ENCODE measurements around the gene CD300LG. TPM values are rescaled to one million over a fixed set of nuclear protein-coding genes. Genes with fewer than 3 reads are reported as not detected.

CD300LG gene
- total RNA-seq, 1 experiment from 2014 or later, result not detected

DNA sequence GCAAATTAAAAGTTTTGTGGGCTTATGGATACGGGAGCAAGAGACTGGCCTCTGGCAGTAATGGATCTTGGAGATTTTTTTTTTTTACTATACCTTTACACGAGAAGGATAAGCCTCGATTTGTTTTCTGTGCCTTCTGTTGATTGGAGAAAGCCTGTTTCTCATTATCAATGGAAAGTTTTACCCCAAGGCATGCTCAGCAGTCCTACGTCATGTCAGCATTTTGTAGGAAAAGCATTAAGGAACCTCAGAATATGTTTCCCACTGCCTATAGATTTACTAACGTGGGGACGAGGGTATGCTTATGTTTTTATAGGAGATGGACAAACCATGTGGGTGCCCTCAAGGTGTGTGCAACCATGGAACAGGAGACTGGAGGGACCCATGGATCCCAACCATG, 26.8 kb downstream of the CD300LG start:
- DNase-seq, result no peak
- Histone ChIP-seq H3K9me3 (replicated peaks) (no peaks in the 10 kb centered on the region), H3K4me1 (peaks cover 2% of the 10 kb centered on the region), H3K27ac (no peak overlapping the region), H3K27me3 (no peaks in the 10 kb centered on the region), H3K4me3 (no peak overlapping the region), H3K36me3 (no peaks in the 10 kb centered on the region)

GRCh38 chr17:43874293-43874692, 27.3 kb downstream of the CD300LG start:
- H3K27me3 ChIP-seq, result no peaks in the 10 kb centered on the region
- H3K4me3 ChIP-seq, result no peak overlapping the region
- H3K4me1 ChIP-seq, result peaks cover 7% of the 10 kb centered on the region
- DNase-seq, result no peak
- H3K36me3 ChIP-seq, result no peaks in the 10 kb centered on the region
- no peak overlapping the region for H3K27ac ChIP-seq
- no peaks in the 10 kb centered on the region for H3K9me3 ChIP-seq (replicated peaks)

DNA sequence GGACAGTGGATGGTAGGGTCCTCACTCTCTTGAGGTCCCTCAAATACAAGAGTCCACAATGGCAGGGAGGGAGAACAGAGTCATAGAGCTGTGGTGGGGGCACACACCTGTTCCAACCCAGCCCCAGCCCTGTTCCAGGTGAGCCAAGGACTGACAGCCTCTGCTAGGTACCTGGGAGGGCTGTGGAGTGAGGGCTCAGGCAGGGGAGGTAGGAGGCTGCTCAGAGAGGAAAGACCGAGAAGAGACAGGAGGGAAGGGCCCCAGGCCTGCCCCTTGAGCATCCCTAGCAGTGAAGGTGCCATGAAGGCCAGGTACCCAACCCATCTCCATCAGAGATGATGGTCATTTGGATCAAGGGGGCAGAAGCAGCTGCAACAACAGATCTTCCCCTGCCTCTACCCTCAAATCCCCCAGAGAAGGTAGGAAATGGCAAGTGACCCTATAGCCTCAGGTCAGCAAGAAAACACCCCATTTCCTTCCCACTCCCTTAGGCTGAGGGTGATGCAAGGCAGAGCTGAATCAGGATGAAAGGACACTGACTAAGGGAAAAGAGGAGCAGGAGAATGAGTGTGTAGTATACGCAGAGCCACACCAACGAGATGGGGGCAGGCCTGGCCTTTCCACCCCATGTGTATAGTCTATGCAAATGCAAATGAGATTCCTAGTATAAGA, 28.6 kb downstream of the CD300LG start:
- Histone ChIP-seq H3K4me1 (peaks cover 16% of the 10 kb centered on the region), H3K27ac (no peak overlapping the region), H3K36me3 (no peaks in the 10 kb centered on the region), H3K9me3 (replicated peaks) (no peaks in the 10 kb centered on the region), H3K4me3 (no peak overlapping the region), H3K27me3 (no peaks in the 10 kb centered on the region)
- no peak for DNase-seq

- Histone ChIP-seq H3K27ac (no peak overlapping the region), H3K9me3 (replicated peaks) (no peaks in the 10 kb centered on the region), H3K4me3 (no peak overlapping the region), H3K36me3 (no peaks in the 10 kb centered on the region), H3K4me1 (peaks cover 16% of the 10 kb centered on the region), H3K27me3 (no peaks in the 10 kb centered on the region)
- no peak for DNase-seq
Measured at GRCh38 chr17:43877031-43877430, 30.1 kb downstream of the CD300LG start.

DNA sequence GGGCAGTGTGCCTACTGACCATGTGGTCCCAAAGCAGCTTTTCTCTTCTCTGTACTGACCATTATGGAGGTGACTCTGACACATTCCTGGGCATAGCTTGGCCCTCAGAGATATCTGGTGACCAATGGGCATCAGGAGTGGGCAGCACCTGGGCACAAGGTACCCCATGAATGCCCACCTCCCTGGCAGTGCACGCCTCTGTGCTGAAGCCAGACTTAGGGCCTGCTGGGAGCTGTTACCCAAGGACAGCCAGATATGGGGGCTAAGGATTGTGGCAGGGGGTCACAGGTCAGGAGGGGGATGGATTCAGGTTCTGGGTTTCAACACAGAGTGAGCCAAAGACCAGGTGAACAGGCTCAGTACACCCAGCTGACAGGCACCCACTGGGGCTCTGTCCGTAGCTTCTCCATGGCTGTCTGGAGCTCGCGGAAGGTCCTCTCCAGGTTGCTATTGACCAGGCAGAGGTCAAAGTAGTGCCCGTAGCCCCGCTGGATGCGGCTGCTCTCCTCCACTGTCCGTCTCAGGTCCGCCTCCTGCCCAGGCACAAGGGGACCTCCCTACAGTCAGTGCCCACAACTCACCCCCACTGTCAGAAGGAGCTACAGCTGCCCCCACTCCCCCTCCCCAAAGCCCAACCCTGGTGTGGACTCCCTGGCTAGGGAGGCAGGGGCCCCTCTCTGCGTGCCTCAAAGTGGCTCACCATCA, 30.6 kb downstream of the CD300LG start:
- Histone ChIP-seq H3K36me3 (no peaks in the 10 kb centered on the region), H3K27me3 (no peaks in the 10 kb centered on the region), H3K4me3 (no peak overlapping the region)

GRCh38 chr17:43878260-43879175, 31.5 kb downstream of the CD300LG start:
- Histone ChIP-seq H3K36me3 (no peaks in the 10 kb centered on the region), H3K27ac (0 out of 2 replicates have a peak overlapping the region, but pooled peaks have one; percentile 8), H3K4me1 (peaks cover 16% of the 10 kb centered on the region), H3K27me3 (no peaks in the 10 kb centered on the region), H3K9me3 (replicated peaks) (no peaks in the 10 kb centered on the region), H3K4me3 (no peak overlapping the region)
- peak; percentile 78 to 87 for DNase-seq

More for the DNA sequence above, 30.6 kb downstream of the CD300LG start:
- Histone ChIP-seq H3K27ac (no peak overlapping the region), H3K9me3 (replicated peaks) (no peaks in the 10 kb centered on the region), H3K4me1 (peaks cover 16% of the 10 kb centered on the region)
- no peak for DNase-seq

GRCh38 chr17:43879723-43880419, 32.9 kb downstream of the CD300LG start:
- H3K36me3 ChIP-seq, result no peaks in the 10 kb centered on the region
- H3K27me3 ChIP-seq, result no peaks in the 10 kb centered on the region
- no peaks in the 10 kb centered on the region for H3K9me3 ChIP-seq (replicated peaks)
- no peak overlapping the region for H3K4me3 ChIP-seq
- peak overlapping the region; percentile 56 for H3K27ac ChIP-seq
- H3K4me1 ChIP-seq, result peaks cover 16% of the 10 kb centered on the region
- DNase-seq, result no peak

- DNase-seq, result peak; percentile 97 to 98
- Histone ChIP-seq H3K9me3 (replicated peaks) (no peaks in the 10 kb centered on the region), H3K27me3 (no peaks in the 10 kb centered on the region)
Measured at GRCh38 chr17:43880420-43880991, 33.5 kb downstream of the CD300LG start.

DNA sequence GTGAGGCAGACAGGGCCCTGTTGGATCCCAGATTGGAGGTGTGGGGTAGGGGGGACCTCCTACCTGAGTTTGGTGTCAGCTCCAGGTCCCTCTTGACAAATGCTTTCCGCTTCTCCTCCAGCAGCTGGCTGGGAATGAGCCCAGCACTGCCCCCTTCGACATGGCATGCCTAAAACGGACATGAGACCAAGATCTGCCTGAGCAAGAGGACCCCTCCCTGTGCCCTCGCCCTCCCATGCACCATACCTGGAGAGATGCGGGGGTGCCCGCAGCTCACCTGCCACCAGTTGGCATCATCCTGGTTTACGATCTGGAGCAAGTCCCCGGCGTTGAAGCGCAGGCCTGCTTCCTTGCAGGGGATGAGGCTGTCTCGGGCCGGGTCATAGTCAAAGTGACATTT, 34.2 kb downstream of the CD300LG start:
- Histone ChIP-seq H3K4me3 (no peak overlapping the region), H3K27ac (no peak overlapping the region), H3K36me3 (no peaks in the 10 kb centered on the region), H3K9me3 (replicated peaks) (no peaks in the 10 kb centered on the region), H3K4me1 (peaks cover 16% of the 10 kb centered on the region), H3K27me3 (no peaks in the 10 kb centered on the region)
- no peak for DNase-seq

More at GRCh38 chr17:43880420-43880991, 33.5 kb downstream of the CD300LG start:
- Histone ChIP-seq H3K4me3 (no peak overlapping the region), H3K4me1 (peaks cover 16% of the 10 kb centered on the region), H3K27ac (no peak overlapping the region; the same call in 1 of the 2 replicates), H3K36me3 (no peaks in the 10 kb centered on the region)

GRCh38 chr17:43881758-43882505, 35.0 kb downstream of the CD300LG start:
- H3K4me1 ChIP-seq, result peaks cover 16% of the 10 kb centered on the region
- H3K36me3 ChIP-seq, result no peaks in the 10 kb centered on the region
- no peaks in the 10 kb centered on the region for H3K9me3 ChIP-seq (replicated peaks)
- no peak for DNase-seq
- H3K27ac ChIP-seq, result no peak overlapping the region
- no peaks in the 10 kb centered on the region for H3K27me3 ChIP-seq
- no peak overlapping the region for H3K4me3 ChIP-seq

- Histone ChIP-seq H3K9me3 (replicated peaks) (no peaks in the 10 kb centered on the region), H3K4me1 (peaks cover 16% of the 10 kb centered on the region), H3K27me3 (no peaks in the 10 kb centered on the region), H3K4me3 (no peak overlapping the region), H3K36me3 (no peaks in the 10 kb centered on the region), H3K27ac (no peak overlapping the region)
- DNase-seq, result no peak
Measured at GRCh38 chr17:43882761-43883415, 35.9 kb downstream of the CD300LG start.

DNA sequence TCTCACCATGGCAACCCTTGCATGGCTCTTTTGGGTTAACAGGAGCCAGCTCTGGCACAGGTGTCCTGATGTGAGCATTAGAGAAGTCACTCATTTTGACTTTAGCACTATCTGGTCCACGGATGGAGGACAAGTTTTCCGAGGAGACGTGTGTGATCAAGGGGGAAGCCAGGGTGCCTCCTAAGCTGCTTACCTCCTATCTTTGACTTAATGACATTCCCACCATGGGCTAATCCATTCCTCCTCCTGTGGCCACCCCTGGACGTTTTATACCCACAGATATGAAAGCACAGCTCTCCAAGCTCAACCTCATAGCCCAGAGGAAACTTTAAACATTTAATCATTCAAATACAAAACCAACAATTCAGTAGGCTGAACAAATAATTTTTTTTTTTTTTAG, 41.6 kb downstream of the CD300LG start:
- Histone ChIP-seq H3K27ac (no peak overlapping the region), H3K36me3 (no peaks in the 10 kb centered on the region), H3K27me3 (no peaks in the 10 kb centered on the region), H3K9me3 (replicated peaks) (no peaks in the 10 kb centered on the region), H3K4me1 (no peaks in the 10 kb centered on the region), H3K4me3 (no peak overlapping the region)
- no peak for DNase-seq

DNA sequence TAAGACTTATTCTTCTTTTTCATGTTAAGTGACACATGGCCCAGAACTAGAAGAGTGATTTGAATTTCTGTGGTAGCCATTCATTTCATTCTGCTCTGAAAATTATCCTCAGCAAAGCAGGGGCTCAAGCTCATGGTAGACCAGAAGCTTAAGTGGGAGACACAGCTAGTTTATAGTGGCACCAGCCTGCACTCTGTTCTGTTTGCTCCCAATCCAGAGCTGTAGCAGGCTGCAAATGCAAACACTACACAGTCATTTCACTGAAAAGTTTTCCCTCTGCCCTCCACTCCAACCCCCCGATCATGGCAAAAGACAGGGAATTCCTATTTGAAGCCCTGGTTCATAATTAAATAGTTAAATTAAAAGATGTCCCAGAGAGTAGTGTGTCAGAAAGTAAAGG, 43.3 kb downstream of the CD300LG start:
- no peaks in the 10 kb centered on the region for H3K9me3 ChIP-seq (replicated peaks)
- DNase-seq, result no peak
- no peak overlapping the region for H3K4me3 ChIP-seq
- H3K27ac ChIP-seq, result no peak overlapping the region
- no peaks in the 10 kb centered on the region for H3K36me3 ChIP-seq
- H3K4me1 ChIP-seq, result no peaks in the 10 kb centered on the region
- H3K27me3 ChIP-seq, result no peaks in the 10 kb centered on the region

Data from SJCRH30 (cell line).